ENCODE measurements around the gene ELL. TPM values are rescaled to one million over a fixed set of nuclear protein-coding genes. Genes with fewer than 3 reads are reported as not detected.

The ELL gene
- total RNA-seq, 1 donor from 2014 or later: 24.5 TPM

- H3K9me3 ChIP-seq (ENCODE audit: control insufficient read depth in 3 of 3, low read length in 3 of 3): no peaks in the 10 kb centered on the region
- peaks cover 7 to 26% (median 25%) of the 10 kb centered on the region in 3 donors for H3K27me3 ChIP-seq (ENCODE audit: control insufficient read depth in 3 of 3, insufficient read depth in 3 of 3, low read length in 3 of 3)
- H3K27ac ChIP-seq (ENCODE audit: low read depth, low read length): peak overlapping the region; percentile 30
- H3K4me3 ChIP-seq (ENCODE audit: low read length in 3 of 3): peak overlapping the region; percentile 56 to 69 (median 64)
- H3K36me3 ChIP-seq (ENCODE audit: control insufficient read depth in 3 of 3, insufficient read depth in 3 of 3, low read length in 3 of 3): no peaks in the 10 kb centered on the region
- H3K9ac ChIP-seq (ENCODE audit: low read depth in 1 of 3, low read length in 3 of 3): peak overlapping the region; percentile 61 to 77 (median 69)
- H3K4me1 ChIP-seq (ENCODE audit: control insufficient read depth in 3 of 3, insufficient read depth in 3 of 3, low read length in 3 of 3): peaks cover 50 to 63% (median 58%) of the 10 kb centered on the region in 3 donors
Measured at GRCh38 chr19:18419699-18420460, 102.0 kb downstream of the ELL start.

GRCh38 chr19:18419195-18419698 lies 102.6 kb downstream of the ELL start, which contains the start of gene SSBP4:
Gene SSBP4, plus strand, starts transcription at chr19:18419398. Its CDS starts 251 bp downstream, at chr19:18419649.
- H3K9ac ChIP-seq (ENCODE audit: low read depth in 1 of 3, low read length in 3 of 3): peak within 1 kb of the TSS; percentile 68 to 77 (median 69)
- H3K4me1 ChIP-seq (ENCODE audit: control insufficient read depth in 3 of 3, insufficient read depth in 3 of 3, low read length in 3 of 3): peaks cover 56 to 69% (median 64%) of the 10 kb centered on the region in 3 donors
- no peaks in the 10 kb centered on the region for H3K9me3 ChIP-seq (ENCODE audit: control insufficient read depth in 3 of 3, low read length in 3 of 3)
- peaks cover 7 to 27% (median 26%) of the 10 kb centered on the region in 3 donors for H3K27me3 ChIP-seq (ENCODE audit: control insufficient read depth in 3 of 3, insufficient read depth in 3 of 3, low read length in 3 of 3)
- peak within 1 kb of the TSS; percentile 59 to 79 (median 69) for H3K4me3 ChIP-seq (ENCODE audit: low read length in 3 of 3)
- peak within 1 kb of the TSS; percentile 95 for H3K27ac ChIP-seq (ENCODE audit: low read depth, low read length)
- no peaks in the 10 kb centered on the region for H3K36me3 ChIP-seq (ENCODE audit: control insufficient read depth in 3 of 3, insufficient read depth in 3 of 3, low read length in 3 of 3)

- Histone ChIP-seq H3K4me1 (ENCODE audit: control insufficient read depth in 3 of 3, insufficient read depth in 3 of 3, low read length in 3 of 3) (peaks cover 60 to 69% (median 65%) of the 10 kb centered on the region in 3 donors), H3K36me3 (ENCODE audit: control insufficient read depth in 3 of 3, insufficient read depth in 3 of 3, low read length in 3 of 3) (no peaks in the 10 kb centered on the region), H3K27ac (ENCODE audit: low read depth, low read length) (peak overlapping the region; percentile 95)
Measured at GRCh38 chr19:18418483-18419194, 103.2 kb downstream of the ELL start.

GRCh38 chr19:18418029-18418482 lies 103.8 kb downstream of the ELL start:
- Histone ChIP-seq H3K27me3 (ENCODE audit: control insufficient read depth in 3 of 3, insufficient read depth in 3 of 3, low read length in 3 of 3) (peaks cover 7 to 30% (median 29%) of the 10 kb centered on the region in 3 donors), H3K9ac (ENCODE audit: low read depth in 1 of 3, low read length in 3 of 3) (peak overlapping the region in 1 of 3 donors; percentile 77), H3K4me1 (ENCODE audit: control insufficient read depth in 3 of 3, insufficient read depth in 3 of 3, low read length in 3 of 3) (peaks cover 55 to 63% (median 59%) of the 10 kb centered on the region in 3 donors), H3K36me3 (ENCODE audit: control insufficient read depth in 3 of 3, insufficient read depth in 3 of 3, low read length in 3 of 3) (no peaks in the 10 kb centered on the region), H3K9me3 (ENCODE audit: control insufficient read depth in 3 of 3, low read length in 3 of 3) (no peaks in the 10 kb centered on the region), H3K27ac (ENCODE audit: low read depth, low read length) (peak overlapping the region; percentile 95), H3K4me3 (ENCODE audit: low read length in 3 of 3) (peak overlapping the region; percentile 23 to 61 (median 50))

More at GRCh38 chr19:18418483-18419194, 103.2 kb downstream of the ELL start:
- Histone ChIP-seq H3K9ac (ENCODE audit: low read depth in 1 of 3, low read length in 3 of 3) (peak overlapping the region; percentile 48 to 77 (median 68)), H3K4me3 (ENCODE audit: low read length in 3 of 3) (peak overlapping the region; percentile 59 to 79 (median 69)), H3K27me3 (ENCODE audit: control insufficient read depth in 3 of 3, insufficient read depth in 3 of 3, low read length in 3 of 3) (peaks cover 7 to 30% (median 29%) of the 10 kb centered on the region in 3 donors), H3K9me3 (ENCODE audit: control insufficient read depth in 3 of 3, low read length in 3 of 3) (no peaks in the 10 kb centered on the region)

GRCh38 chr19:18417250-18418028 lies 104.4 kb downstream of the ELL start:
- Histone ChIP-seq H3K9ac (ENCODE audit: low read depth in 1 of 3, low read length in 3 of 3) (peak overlapping the region; percentile 33 to 77 (median 59)), H3K27ac (ENCODE audit: low read depth, low read length) (peak overlapping the region; percentile 95), H3K36me3 (ENCODE audit: control insufficient read depth in 3 of 3, insufficient read depth in 3 of 3, low read length in 3 of 3) (no peaks in the 10 kb centered on the region), H3K4me3 (ENCODE audit: low read length in 3 of 3) (peak overlapping the region; percentile 50 to 61 (median 51)), H3K27me3 (ENCODE audit: control insufficient read depth in 3 of 3, insufficient read depth in 3 of 3, low read length in 3 of 3) (peaks cover 7 to 34% (median 29%) of the 10 kb centered on the region in 3 donors), H3K4me1 (ENCODE audit: control insufficient read depth in 3 of 3, insufficient read depth in 3 of 3, low read length in 3 of 3) (peaks cover 52 to 57% (median 53%) of the 10 kb centered on the region in 3 donors), H3K9me3 (ENCODE audit: control insufficient read depth in 3 of 3, low read length in 3 of 3) (no peaks in the 10 kb centered on the region)

GRCh38 chr19:18416778-18417249 lies 105.1 kb downstream of the ELL start:
- Histone ChIP-seq H3K4me1 (ENCODE audit: control insufficient read depth in 3 of 3, insufficient read depth in 3 of 3, low read length in 3 of 3) (peaks cover 50 to 57% (median 52%) of the 10 kb centered on the region in 3 donors), H3K9ac (ENCODE audit: low read depth in 1 of 3, low read length in 3 of 3) (peak overlapping the region; percentile 33 to 69 (median 59))

GRCh38 chr19:18415178-18415867 lies 106.5 kb downstream of the ELL start:
- Histone ChIP-seq H3K4me1 (ENCODE audit: control insufficient read depth in 3 of 3, insufficient read depth in 3 of 3, low read length in 3 of 3) (peaks cover 42 to 50% (median 43%) of the 10 kb centered on the region in 3 donors), H3K9ac (ENCODE audit: low read depth in 1 of 3, low read length in 3 of 3) (peak overlapping the region; percentile 43 to 54 (median 45)), H3K27ac (ENCODE audit: low read depth, low read length) (peak overlapping the region; percentile 95), H3K27me3 (ENCODE audit: control insufficient read depth in 3 of 3, insufficient read depth in 3 of 3, low read length in 3 of 3) (peaks cover 7 to 34% (median 31%) of the 10 kb centered on the region in 3 donors), H3K9me3 (ENCODE audit: control insufficient read depth in 3 of 3, low read length in 3 of 3) (no peaks in the 10 kb centered on the region), H3K4me3 (ENCODE audit: low read length in 3 of 3) (peak overlapping the region; percentile 46 to 51 (median 49)), H3K36me3 (ENCODE audit: control insufficient read depth in 3 of 3, insufficient read depth in 3 of 3, low read length in 3 of 3) (no peaks in the 10 kb centered on the region)

More at GRCh38 chr19:18416778-18417249, 105.1 kb downstream of the ELL start:
- Histone ChIP-seq H3K4me3 (ENCODE audit: low read length in 3 of 3) (peak overlapping the region in 2 of 3 donors; percentile 46 to 51), H3K27me3 (ENCODE audit: control insufficient read depth in 3 of 3, insufficient read depth in 3 of 3, low read length in 3 of 3) (peaks cover 7 to 34% (median 29%) of the 10 kb centered on the region in 3 donors), H3K36me3 (ENCODE audit: control insufficient read depth in 3 of 3, insufficient read depth in 3 of 3, low read length in 3 of 3) (no peaks in the 10 kb centered on the region), H3K9me3 (ENCODE audit: control insufficient read depth in 3 of 3, low read length in 3 of 3) (no peaks in the 10 kb centered on the region), H3K27ac (ENCODE audit: low read depth, low read length) (peak overlapping the region; percentile 95)

GRCh38 chr19:18414504-18415177 lies 107.2 kb downstream of the ELL start:
- H3K27ac ChIP-seq (ENCODE audit: low read depth, low read length): peak overlapping the region; percentile 95
- H3K4me3 ChIP-seq (ENCODE audit: low read length in 3 of 3): peak overlapping the region in 1 of 3 donors; percentile 24
- H3K36me3 ChIP-seq (ENCODE audit: control insufficient read depth in 3 of 3, insufficient read depth in 3 of 3, low read length in 3 of 3): no peaks in the 10 kb centered on the region
- H3K4me1 ChIP-seq (ENCODE audit: control insufficient read depth in 3 of 3, insufficient read depth in 3 of 3, low read length in 3 of 3): peaks cover 41 to 47% (median 42%) of the 10 kb centered on the region in 3 donors
- H3K9me3 ChIP-seq (ENCODE audit: control insufficient read depth in 3 of 3, low read length in 3 of 3): no peaks in the 10 kb centered on the region
- H3K27me3 ChIP-seq (ENCODE audit: control insufficient read depth in 3 of 3, insufficient read depth in 3 of 3, low read length in 3 of 3): peaks cover 7 to 34% (median 31%) of the 10 kb centered on the region in 3 donors
- H3K9ac ChIP-seq (ENCODE audit: low read depth in 1 of 3, low read length in 3 of 3): peak overlapping the region in 2 of 3 donors; percentile 45 to 50
